Lower lobe of right lung (tissue), 2 donors: ENCODE measurements around the gene PLN. TPM values are rescaled to one million over a fixed set of nuclear protein-coding genes. Genes with fewer than 3 reads are reported as not detected.

Experiments
- ATAC-seq, 2 donors: fragments of 200-7000 bp; cut with Tn5 transposase; one replicate each; pipeline ENCODE4 v1.9.1; 2020 to 2022; ENCODE audit warnings: mild to moderate bottlenecking in 2 of 2, moderate library complexity in 2 of 2
- DNase-seq: peaks from one replicate; pipeline ENCODE4 v3.0.0-alpha.2; 2020
- H3K27ac ChIP-seq: fragments of 200-600 bp; one replicate; pipeline ENCODE4 v1.8.0; 2022
- H3K27me3 ChIP-seq: fragments of 200-600 bp; one replicate; pipeline ENCODE4 v1.8.0; 2022; ENCODE audit warnings: low read depth
- H3K36me3 ChIP-seq: fragments of 200-600 bp; one replicate; pipeline ENCODE4 v1.8.0; 2022; ENCODE audit warnings: mild to moderate bottlenecking
- H3K4me1 ChIP-seq: fragments of 200-600 bp; one replicate; pipeline ENCODE4 v1.8.0; 2022
- H3K4me3 ChIP-seq: fragments of 200-600 bp; one replicate; pipeline ENCODE4 v1.8.0; 2022; ENCODE audit warnings: mild to moderate bottlenecking
- H3K9me3 ChIP-seq: fragments of 200-600 bp; one replicate; pipeline ENCODE4 v1.8.0; 2022
- intact Hi-C: fragments of 100-400 bp; cut with DNase I; formaldehyde crosslinking; loops from one replicate; pipeline ENCODE4 v1.11.0; 2022
- long read RNA-seq: library from polyadenylated mRNA; unstranded; transcript quantifications from one replicate; pipeline ENCODE4 v2.0.0, GENCODE V29; 2021
- total RNA-seq: library from RNA; stranded (reverse); fragmentation: NEBNext Ultra II Directional; extraction: Animal tissue kit (Norgen Biotek cat#: 25700); gene quantifications from one replicate; pipeline ENCODE4 v1.2.1, GENCODE V29; 2021
- TF ChIP-seq, protein P1 (sequence below): fragments of 200-600 bp; IDR thresholded peaks from one replicate; pipeline ENCODE4 v1.8.0; 2022; ENCODE audit warnings: antibody characterized with exemption, mild to moderate bottlenecking
- donor health status: DM: no; HTN: yes; CAD: no; lungs with severe emphysema.

The PLN gene
- 7.5 TPM for total RNA-seq
- long read RNA-seq, transcript PLN-201 (2 exons, 2,001 nt), result major isoform, 7 of 10 reads
- long read RNA-seq, partial matches to known transcripts, result 0 of 10 reads
- long read RNA-seq, other reads (novel, unspliced or antisense), result 3 of 10 reads

DNA sequence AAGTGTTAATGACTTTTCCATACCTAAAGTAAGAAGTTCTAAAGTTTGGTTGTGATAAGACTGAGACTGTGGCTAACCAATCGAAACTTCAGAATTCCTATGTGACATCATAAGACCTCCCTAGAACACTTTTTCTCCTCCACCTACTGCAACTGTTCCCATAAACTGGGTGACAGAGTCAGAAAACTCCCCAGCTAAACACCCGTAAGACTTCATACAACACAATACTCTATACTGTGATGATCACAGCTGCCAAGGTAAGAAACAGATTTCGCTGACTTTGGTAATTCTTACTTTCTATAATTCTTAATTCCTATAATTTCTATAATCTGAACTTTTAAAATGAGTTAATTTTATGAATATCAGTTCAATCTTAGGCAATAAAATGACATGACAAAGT lies at the start of gene PLN:
Gene PLN (plus strand): TSS at position 161 of the 400 bp plus-strand sequence. CDS start 10,626 bp downstream, outside the sequence.
- no peak within 1 kb of the TSS for H3K4me3 ChIP-seq
- intact Hi-C loops, result no loop called here
- H3K4me1 ChIP-seq, result peaks cover 7% of the 10 kb centered on the region
- ATAC-seq, result no peak
- no peaks in the 10 kb centered on the region for H3K27me3 ChIP-seq
- no peak within 1 kb of the TSS for H3K27ac ChIP-seq
- DNase-seq, result no peak
- H3K36me3 ChIP-seq, result no peaks in the 10 kb centered on the region
- TF ChIP-seq, protein P1, sequence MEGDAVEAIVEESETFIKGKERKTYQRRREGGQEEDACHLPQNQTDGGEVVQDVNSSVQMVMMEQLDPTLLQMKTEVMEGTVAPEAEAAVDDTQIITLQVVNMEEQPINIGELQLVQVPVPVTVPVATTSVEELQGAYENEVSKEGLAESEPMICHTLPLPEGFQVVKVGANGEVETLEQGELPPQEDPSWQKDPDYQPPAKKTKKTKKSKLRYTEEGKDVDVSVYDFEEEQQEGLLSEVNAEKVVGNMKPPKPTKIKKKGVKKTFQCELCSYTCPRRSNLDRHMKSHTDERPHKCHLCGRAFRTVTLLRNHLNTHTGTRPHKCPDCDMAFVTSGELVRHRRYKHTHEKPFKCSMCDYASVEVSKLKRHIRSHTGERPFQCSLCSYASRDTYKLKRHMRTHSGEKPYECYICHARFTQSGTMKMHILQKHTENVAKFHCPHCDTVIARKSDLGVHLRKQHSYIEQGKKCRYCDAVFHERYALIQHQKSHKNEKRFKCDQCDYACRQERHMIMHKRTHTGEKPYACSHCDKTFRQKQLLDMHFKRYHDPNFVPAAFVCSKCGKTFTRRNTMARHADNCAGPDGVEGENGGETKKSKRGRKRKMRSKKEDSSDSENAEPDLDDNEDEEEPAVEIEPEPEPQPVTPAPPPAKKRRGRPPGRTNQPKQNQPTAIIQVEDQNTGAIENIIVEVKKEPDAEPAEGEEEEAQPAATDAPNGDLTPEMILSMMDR, result no peak
- H3K9me3 ChIP-seq, result no peaks in the 10 kb centered on the region

DNA sequence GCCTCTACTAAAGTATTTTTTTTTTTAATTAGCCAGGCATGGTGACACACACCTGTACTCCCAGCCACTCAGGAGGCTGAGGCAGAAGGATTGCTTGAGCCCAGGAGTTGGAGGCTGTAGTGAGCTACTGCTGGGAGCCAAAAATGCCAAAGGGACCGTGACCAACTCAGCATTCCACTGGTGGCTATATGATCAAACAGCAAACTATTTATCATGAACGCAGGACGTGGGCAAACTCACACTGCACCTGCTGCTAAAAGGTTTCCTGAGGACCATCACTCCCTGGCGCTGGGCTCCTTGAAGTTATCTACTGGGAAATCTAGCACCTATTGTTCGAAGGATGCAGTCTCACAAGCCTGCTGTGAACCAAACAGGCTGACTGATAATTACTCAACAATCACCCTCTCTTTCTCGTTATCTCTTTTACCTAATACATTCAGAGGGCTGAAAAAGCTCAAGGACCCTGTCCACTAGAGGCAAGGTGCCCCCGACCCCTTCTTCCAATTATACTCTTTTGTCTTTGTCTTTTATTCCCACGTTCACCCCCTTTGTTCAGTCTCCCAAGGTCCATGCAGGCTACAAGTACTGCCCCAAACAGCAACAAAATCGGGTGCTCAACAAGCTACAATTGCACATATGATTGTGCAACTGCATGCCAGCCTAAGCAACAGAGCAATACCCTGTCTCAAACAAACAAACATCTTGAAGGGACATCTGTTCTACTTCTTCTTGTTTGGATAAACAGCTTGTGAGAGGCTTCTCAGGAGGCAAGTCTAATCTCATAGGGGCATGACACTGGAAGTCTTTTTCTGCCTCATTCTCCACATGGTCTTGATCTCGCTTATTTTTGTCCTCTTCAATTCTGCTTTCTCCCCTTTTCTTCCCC lies 47.7 kb upstream of the PLN start:
- ATAC-seq, result no peak
- TF ChIP-seq, protein P1, result no peak
- intact Hi-C loops, result no loop called here

DNA sequence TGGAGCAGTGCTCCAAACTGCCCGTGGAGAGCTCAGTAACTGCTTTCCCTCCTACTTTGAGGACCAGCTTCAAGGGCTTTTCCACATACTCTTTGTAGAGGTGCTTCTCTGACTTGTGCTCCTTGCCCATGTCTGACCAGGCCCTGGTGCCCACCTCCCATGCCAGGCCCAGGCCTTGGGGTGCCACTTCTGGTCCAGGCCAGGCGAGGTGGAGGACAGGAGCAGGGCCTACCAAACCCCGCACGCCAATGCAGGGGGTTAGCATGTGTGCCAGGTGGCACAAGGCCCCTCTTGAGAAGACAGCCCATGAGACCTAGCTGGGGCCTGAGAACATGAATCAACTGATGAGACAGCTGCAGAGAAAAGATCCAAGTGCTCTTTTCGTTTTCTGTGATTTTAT lies 47.0 kb upstream of the PLN start:
- no peaks in the 10 kb centered on the region for H3K36me3 ChIP-seq
- H3K27ac ChIP-seq, result no peak overlapping the region
- ATAC-seq (peak in 1 of 2 donors; percentile 30), DNase-seq (no peak)
- H3K9me3 ChIP-seq, result no peaks in the 10 kb centered on the region
- intact Hi-C loops, result no loop called here
- TF ChIP-seq, protein P1, result no peak
- no peaks in the 10 kb centered on the region for H3K27me3 ChIP-seq
- no peaks in the 10 kb centered on the region for H3K4me1 ChIP-seq
- H3K4me3 ChIP-seq, result no peak overlapping the region

More for the DNA sequence above, 47.7 kb upstream of the PLN start:
- no peaks in the 10 kb centered on the region for H3K36me3 ChIP-seq
- H3K4me3 ChIP-seq, result no peak overlapping the region
- H3K9me3 ChIP-seq, result no peaks in the 10 kb centered on the region
- no peaks in the 10 kb centered on the region for H3K4me1 ChIP-seq
- no peak for DNase-seq
- H3K27ac ChIP-seq, result no peak overlapping the region
- no peaks in the 10 kb centered on the region for H3K27me3 ChIP-seq

DNA sequence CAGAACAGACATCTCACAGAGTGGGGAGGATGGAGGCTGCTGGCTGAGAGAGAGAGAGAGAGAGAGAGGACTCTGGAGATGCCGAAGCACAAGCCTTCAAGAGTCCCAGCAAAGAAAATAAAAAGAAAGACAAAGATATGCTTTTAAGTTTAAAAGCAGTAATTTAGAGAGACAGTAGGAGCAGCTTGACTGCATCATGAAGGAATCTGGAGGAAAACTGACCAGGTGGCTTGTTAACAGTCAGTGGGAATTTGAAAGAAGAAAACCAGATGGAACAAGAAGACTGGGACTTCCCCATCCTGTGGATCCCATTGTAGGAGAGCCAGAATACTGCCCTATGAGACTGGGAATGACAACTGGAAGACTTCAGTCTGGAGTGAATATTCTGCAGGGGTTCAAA lies 46.3 kb upstream of the PLN start:
- Histone ChIP-seq H3K27me3 (no peaks in the 10 kb centered on the region), H3K4me1 (no peaks in the 10 kb centered on the region), H3K36me3 (no peaks in the 10 kb centered on the region), H3K9me3 (no peaks in the 10 kb centered on the region), H3K27ac (no peak overlapping the region), H3K4me3 (no peak overlapping the region)
- intact Hi-C loops, result no loop called here
- TF ChIP-seq, protein P1, result no peak
- DNase-seq (no peak), ATAC-seq (no peak)

DNA sequence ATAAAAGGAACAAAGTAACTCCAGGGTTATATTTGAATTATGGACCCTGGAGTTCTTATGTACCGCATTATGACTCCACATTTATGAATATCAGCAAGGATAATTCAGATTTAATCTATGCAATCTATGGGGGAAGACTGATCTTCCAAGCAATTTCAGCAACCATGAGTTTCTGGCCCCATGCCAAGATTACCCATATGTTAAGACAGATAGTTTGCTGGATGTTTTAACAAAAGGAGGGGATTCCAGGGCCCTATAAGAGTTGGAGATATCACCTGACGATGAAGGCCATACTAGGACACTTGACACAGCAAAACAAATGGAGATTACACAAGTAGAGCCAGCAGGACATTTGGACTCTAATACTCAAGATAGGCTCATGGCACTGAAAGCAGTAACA lies 45.9 kb upstream of the PLN start:
- ATAC-seq (no peak), DNase-seq (no peak)
- TF ChIP-seq, protein P1, result no peak
- intact Hi-C loops, result no loop called here
- Histone ChIP-seq H3K9me3 (no peaks in the 10 kb centered on the region), H3K4me1 (no peaks in the 10 kb centered on the region), H3K36me3 (no peaks in the 10 kb centered on the region), H3K4me3 (no peak overlapping the region), H3K27me3 (no peaks in the 10 kb centered on the region), H3K27ac (no peak overlapping the region)
